Gastroesophageal sphincter (tissue), 4 donors: ENCODE measurements around the gene SLC51B. TPM values are rescaled to one million over a fixed set of nuclear protein-coding genes. Genes with fewer than 3 reads are reported as not detected.
A peak's percentile ranks its signal among the peaks of the same experiment; 100 is the strongest.
"Not testable (repeated sequence)": the region's sequence is repeated elsewhere in the genome, so short reads cannot be mapped to it uniquely, and the experiment has no call there.

Source experiments
- ATAC-seq: fragments of 150-250 bp; one replicate; pipeline ENCODE4 v1.9.1; 2016; ENCODE audit warnings: mild to moderate bottlenecking, moderate library complexity
- H3K27ac ChIP-seq, 4 donors: fragments of 200-600 bp; sonication (generic) in 3 of 4; 1 replicate in 3 of 4; 2 replicates in 1 of 4; pipeline ENCODE4 v1.5.1; 2016 to 2019
- H3K27me3 ChIP-seq: fragments of 200-600 bp; sonication (generic); one replicate; pipeline ENCODE4 v1.5.1; 2019
- H3K36me3 ChIP-seq, 2 donors: fragments of 200-600 bp; sonication (generic); one replicate each; pipeline ENCODE4 v1.5.1; 2019; ENCODE audit warnings: control low read depth in 1 of 2
- H3K4me1 ChIP-seq, 3 donors: fragments of 200-600 bp; sonication (generic); 1 replicate in 2 of 3; 2 replicates in 1 of 3; pipeline ENCODE4 v1.5.1; 2016 to 2019; ENCODE audit warnings: control low read depth in 2 of 3
- H3K4me3 ChIP-seq, 2 donors: fragments of 200-600 bp; sonication (generic); one replicate each; pipeline ENCODE4 v1.5.1; 2019; ENCODE audit warnings: mild to moderate bottlenecking in 1 of 2, moderate library complexity in 1 of 2
- H3K9me3 ChIP-seq, 3 donors: fragments of 200-600 bp; sonication (generic); one replicate each; pipeline ENCODE4 v1.5.1; 2017 to 2019; ENCODE audit warnings: control low read depth in 2 of 3
- CTCF ChIP-seq, 4 experiments: fragments of 200-600 bp in 2 of 4; fragments of 450-650 bp in 2 of 4; sonication (generic) in 1 of 4; IDR thresholded peaks; one replicate each; pipeline ENCODE4 v1.5.1; 2017 to 2019; ENCODE audit warnings: antibody characterized with exemption in 4 of 4, mild to moderate bottlenecking in 2 of 4, moderate library complexity in 2 of 4
- EP300 ChIP-seq: sonication (generic); formaldehyde crosslinking; IDR thresholded peaks from one replicate; pipeline ENCODE4 v1.6.1; 2017; ENCODE audit warnings: antibody characterized with exemption, mild to moderate bottlenecking
- POLR2A ChIP-seq, 2 donors: fragments of 450-650 bp; IDR thresholded peaks; one replicate each; pipeline ENCODE4 v1.6.1; 2017; ENCODE audit warnings: antibody characterized with exemption in 2 of 2, mild to moderate bottlenecking in 2 of 2, moderate library complexity in 1 of 2
- POLR2AphosphoS5 ChIP-seq: sonication (generic); formaldehyde crosslinking; IDR thresholded peaks from one replicate; pipeline ENCODE4 v1.6.1; 2017; ENCODE audit warnings: antibody characterized with exemption
- WGBS, 2 donors: methylation state at CpG; one replicate each; pipeline ENCODE4 v1.1.5; 2018; ENCODE audit warnings: low coverage in 1 of 2; 5-methylcytosine and 5-hydroxymethylcytosine counted together
- total RNA-seq, 4 donors: library from RNA; depleted of rRNA; stranded (reverse); fragments of >200 nt; gene quantifications; one replicate each; pipeline ENCODE4 v1.1.0, GENCODE V29; 2016

SLC51B gene
- total RNA-seq, 4 donors from 2014 or later = not detected

GRCh38 chr15:65091946-65092770, 47.0 kb downstream of the SLC51B start:
- Histone ChIP-seq H3K4me1 (peaks cover 6 to 100% (median 33%) of the 10 kb centered on the region in 3 donors), H3K36me3 (peaks cover 0 to 5% of the 10 kb centered on the region in 2 donors), H3K27ac (peak overlapping the region; percentile 16 to 98 (median 88)), H3K27me3 (no peaks in the 10 kb centered on the region), H3K4me3 (no peak overlapping the region), H3K9me3 (no peaks in the 10 kb centered on the region)
- WGBS, 2 donors = 41 to 67% methylated on average over 4 to 7 of the region's 12 CpGs
- no peak for ATAC-seq
- TF ChIP-seq EP300 (no peak), CTCF (IDR thresholded peaks at IDR 0.05) (no peak), POLR2A (IDR thresholded peaks at IDR 0.05) (no peak), POLR2AphosphoS5 (no peak)

GRCh38 chr15:65092911-65093792, 48.0 kb downstream of the SLC51B start:
- no peak for TF ChIP-seq CTCF (IDR thresholded peaks at IDR 0.05)
- TF ChIP-seq POLR2AphosphoS5 = no peak
- no peak for TF ChIP-seq EP300
- no peak for TF ChIP-seq POLR2A (IDR thresholded peaks at IDR 0.05)
- Histone ChIP-seq H3K9me3 (no peaks in the 10 kb centered on the region), H3K4me3 (no peak overlapping the region), H3K36me3 (peaks cover 0 to 15% of the 10 kb centered on the region in 2 donors), H3K4me1 (peaks cover 6 to 91% (median 27%) of the 10 kb centered on the region in 3 donors), H3K27ac (peak overlapping the region; percentile 73 to 98 (median 88)), H3K27me3 (no peaks in the 10 kb centered on the region)
- 100% methylated on average over 1 to 6 of the region's 17 CpGs for WGBS, 2 donors
- ATAC-seq = no peak

- H3K4me1 ChIP-seq = peaks cover 6 to 85% (median 23%) of the 10 kb centered on the region in 3 donors
These were observed 48.6 kb downstream of the SLC51B start for GRCh38 chr15:65093793-65094170.

GRCh38 chr15:65094294-65094995, 49.3 kb downstream of the SLC51B start:
- Histone ChIP-seq H3K4me1 (peaks cover 4 to 78% (median 21%) of the 10 kb centered on the region in 3 donors), H3K4me3 (no peak overlapping the region), H3K27ac (peak overlapping the region; percentile 73 to 98 (median 88)), H3K27me3 (no peaks in the 10 kb centered on the region), H3K36me3 (peaks cover 0 to 28% of the 10 kb centered on the region in 2 donors), H3K9me3 (no peaks in the 10 kb centered on the region)
- 43 to 100% methylated on average over 1 to 2 of the region's 14 CpGs for WGBS, 2 donors
- ATAC-seq = peak; percentile 66
- TF ChIP-seq EP300 = no peak
- TF ChIP-seq POLR2A (IDR thresholded peaks at IDR 0.05) = peak in 1 of 2 donors; percentile 19
- no peak for TF ChIP-seq POLR2AphosphoS5

More at GRCh38 chr15:65093793-65094170, 48.6 kb downstream of the SLC51B start:
- H3K9me3 ChIP-seq, ATAC-seq, H3K4me3 ChIP-seq, H3K27me3 ChIP-seq: not testable (repeated sequence)
- WGBS, 2 donors = 88 to 100% methylated on average over 1 to 9 of the region's 13 CpGs
- peaks cover 0 to 21% of the 10 kb centered on the region in 2 donors for H3K36me3 ChIP-seq
- H3K27ac ChIP-seq = peak overlapping the region; percentile 73 to 98 (median 88)

- H3K27ac ChIP-seq = peak overlapping the region; percentile 73 to 98 (median 88)
- WGBS, 2 donors = 43 to 56% methylated on average over 3 to 5 of the region's 5 CpGs
- no peak for ATAC-seq
These were observed 50.0 kb downstream of the SLC51B start for GRCh38 chr15:65095011-65095746.

More at GRCh38 chr15:65095011-65095746, 50.0 kb downstream of the SLC51B start:
- Histone ChIP-seq H3K27me3 (no peaks in the 10 kb centered on the region), H3K4me1 (peaks cover 4 to 71% (median 15%) of the 10 kb centered on the region in 3 donors), H3K4me3 (no peak overlapping the region), H3K36me3 (peaks cover 0 to 35% of the 10 kb centered on the region in 2 donors), H3K9me3 (no peaks in the 10 kb centered on the region)
- TF ChIP-seq POLR2A (IDR thresholded peaks at IDR 0.05) (no peak), POLR2AphosphoS5 (no peak), EP300 (no peak), CTCF (IDR thresholded peaks at IDR 0.05) (no peak)
